Measurements from ENCODE around the gene MKKS.

- TF ChIP-seq CTCF (IDR thresholded peaks at IDR 0.05), result no peak
- TF ChIP-seq CBFB (CRISPR knock-in tag; IDR thresholded peaks at IDR 0.05; ENCODE audit: low read depth), result no peak
These were observed 29.6 kb upstream of the MKKS start for GRCh38 chr20:10463622-10464021.

Measured in WTC11 (cell line).